Cardiac muscle cell (in vitro differentiated cells and primary cell): ENCODE measurements around the gene ACTRT2. TPM values are rescaled to one million over a fixed set of nuclear protein-coding genes. Genes with fewer than 3 reads are reported as not detected.

ENCODE experiments used
- DNase-seq, 2 donors: peaks; one replicate each; pipeline versions ENCODE4 v3.0.0 to v3.0.0-alpha.2; 2010 to 2017; ENCODE audit warnings: low read depth in 1 of 2, low spot score in 1 of 2
- H3K27ac ChIP-seq: fragments of 200-600 bp; sonication (generic); 2 replicates; pipeline ENCODE4 v1.5.1; 2016
- H3K27me3 ChIP-seq: fragments of 200-600 bp; sonication (generic); 2 replicates; pipeline ENCODE4 v1.6.0; 2016; ENCODE audit warnings: control low read depth
- H3K36me3 ChIP-seq: fragments of 200-600 bp; sonication (generic); 2 replicates; pipeline ENCODE4 v1.5.1; 2016; ENCODE audit warnings: control low read depth
- H3K4me1 ChIP-seq: fragments of 200-600 bp; sonication (generic); 2 replicates; pipeline ENCODE4 v1.8.1; 2017; ENCODE audit warnings: low read depth, mild to moderate bottlenecking, mixed run types
- H3K4me3 ChIP-seq: fragments of 200-600 bp; sonication (generic); 2 replicates; pipeline ENCODE4 v1.5.1; 2016; ENCODE audit warnings: mild to moderate bottlenecking
- H3K9me3 ChIP-seq: fragments of 200-600 bp; sonication (generic); 2 replicates; pipeline ENCODE4 v1.5.1; 2017; ENCODE audit warnings: low read depth, mild to moderate bottlenecking, control low read depth
- CTCF ChIP-seq: IDR thresholded peaks from 2 replicates; pipeline ENCODE4 v1.5.1; 2012; ENCODE audit warnings: low read depth, mild to moderate bottlenecking, low read length
- polyA plus RNA-seq: library from polyadenylated mRNA; unstranded; fragments of >200 nt; fragmentation: Nextera tagmentation; extraction: Ambion mirVana; gene quantifications from 2 replicates; pipeline ENCODE4 v1.2.1, GENCODE V29; 2016
- total RNA-seq: library from RNA; depleted of rRNA; stranded (reverse); fragments of >200 nt; gene quantifications from 2 replicates; pipeline ENCODE4 v1.2.3, GENCODE V29; 2016

ACTRT2 gene
- total and polyA plus RNA-seq, 2 experiments from 2014 or later, result not detected

- no peak for TF ChIP-seq CTCF
- Histone ChIP-seq H3K4me3 (no peak overlapping the region), H3K9me3 (no peaks in the 10 kb centered on the region), H3K27ac (no peak overlapping the region), H3K36me3 (no peaks in the 10 kb centered on the region), H3K4me1 (no peaks in the 10 kb centered on the region), H3K27me3 (no peaks in the 10 kb centered on the region)
- DNase-seq, result no peak
These were observed 18.0 kb upstream of the ACTRT2 start for GRCh38 chr1:3003039-3003940.

- H3K9me3 ChIP-seq, result no peaks in the 10 kb centered on the region
- no peaks in the 10 kb centered on the region for H3K27me3 ChIP-seq
- H3K27ac ChIP-seq, result no peak overlapping the region
- H3K36me3 ChIP-seq, result no peaks in the 10 kb centered on the region
- no peaks in the 10 kb centered on the region for H3K4me1 ChIP-seq
- no peak for TF ChIP-seq CTCF
- no peak for DNase-seq
- H3K4me3 ChIP-seq, result no peak overlapping the region
These were observed 17.4 kb upstream of the ACTRT2 start for GRCh38 chr1:3003941-3004270.

GRCh38 chr1:3004285-3005205 is 16.7 kb upstream of the ACTRT2 start:
- DNase-seq, result no peak
- H3K27me3 ChIP-seq, result no peaks in the 10 kb centered on the region
- H3K36me3 ChIP-seq, result no peaks in the 10 kb centered on the region
- TF ChIP-seq CTCF, result no peak
- no peaks in the 10 kb centered on the region for H3K4me1 ChIP-seq
- H3K9me3 ChIP-seq, result no peaks in the 10 kb centered on the region
- H3K27ac ChIP-seq, result no peak overlapping the region
- H3K4me3 ChIP-seq, result no peak overlapping the region

GRCh38 chr1:3005771-3006170 is 15.5 kb upstream of the ACTRT2 start:
- Histone ChIP-seq H3K4me3 (no peak overlapping the region), H3K36me3 (no peaks in the 10 kb centered on the region), H3K27ac (no peak overlapping the region), H3K27me3 (no peaks in the 10 kb centered on the region), H3K4me1 (no peaks in the 10 kb centered on the region), H3K9me3 (no peaks in the 10 kb centered on the region)
- DNase-seq, result no peak
- TF ChIP-seq CTCF, result no peak

- Histone ChIP-seq H3K36me3 (no peaks in the 10 kb centered on the region), H3K4me1 (no peaks in the 10 kb centered on the region), H3K9me3 (no peaks in the 10 kb centered on the region), H3K4me3 (no peak overlapping the region), H3K27ac (no peak overlapping the region), H3K27me3 (no peaks in the 10 kb centered on the region)
- no peak for TF ChIP-seq CTCF
- no peak for DNase-seq
These were observed 13.7 kb upstream of the ACTRT2 start for GRCh38 chr1:3007298-3008147.
